HG03571 (cell line): ENCODE results near the gene LRRC36.
"Not testable (repeated sequence)": the region's sequence is repeated elsewhere in the genome, so short reads cannot be mapped to it uniquely, and the experiment has no call there.

Experiments used
- ATAC-seq: cut with Tn5 transposase; IDR thresholded peaks from one replicate; pipeline ENCODE4 v1.9.1; 2021; ENCODE audit not compliant: unreplicated experiment

Gene LRRC36

DNA sequence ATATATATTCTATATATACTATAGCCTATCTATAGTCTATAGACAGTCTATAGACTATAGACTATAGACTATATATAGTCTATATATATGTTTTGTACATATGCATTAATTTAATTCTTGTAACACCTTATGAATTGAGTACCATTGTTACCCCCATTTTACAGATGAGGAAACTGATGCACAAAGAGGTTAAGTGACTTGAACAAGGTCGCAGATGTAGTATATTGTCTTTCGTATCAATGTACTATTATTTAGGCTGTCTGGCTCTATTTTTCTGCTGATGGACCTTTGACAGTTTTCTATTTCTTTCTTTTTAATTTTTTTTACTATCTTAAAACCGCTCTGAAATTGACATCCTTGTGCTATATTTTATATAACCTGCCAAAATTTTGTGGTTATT is 14.6 kb downstream of the LRRC36 start:
- no peak for ATAC-seq

DNA sequence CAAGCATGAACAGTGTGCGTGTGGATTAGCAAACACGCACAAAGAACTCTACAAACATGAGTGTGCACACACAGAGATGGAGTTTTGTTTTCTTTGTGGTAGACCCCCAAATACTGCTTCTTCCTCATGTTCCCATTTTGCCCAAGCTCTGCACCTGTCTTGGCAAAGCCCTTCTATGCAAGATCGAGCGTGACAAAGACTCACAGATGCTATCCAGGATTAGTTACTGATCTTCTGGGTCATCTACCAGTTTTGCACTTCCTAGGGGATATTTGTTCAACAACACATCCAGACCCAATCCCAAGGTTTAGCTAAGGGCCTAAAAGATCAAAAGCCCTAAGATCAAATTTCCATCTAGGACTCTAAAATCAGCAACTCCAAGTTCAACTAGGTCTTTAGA is 16.0 kb downstream of the LRRC36 start:
- no peak for ATAC-seq

DNA sequence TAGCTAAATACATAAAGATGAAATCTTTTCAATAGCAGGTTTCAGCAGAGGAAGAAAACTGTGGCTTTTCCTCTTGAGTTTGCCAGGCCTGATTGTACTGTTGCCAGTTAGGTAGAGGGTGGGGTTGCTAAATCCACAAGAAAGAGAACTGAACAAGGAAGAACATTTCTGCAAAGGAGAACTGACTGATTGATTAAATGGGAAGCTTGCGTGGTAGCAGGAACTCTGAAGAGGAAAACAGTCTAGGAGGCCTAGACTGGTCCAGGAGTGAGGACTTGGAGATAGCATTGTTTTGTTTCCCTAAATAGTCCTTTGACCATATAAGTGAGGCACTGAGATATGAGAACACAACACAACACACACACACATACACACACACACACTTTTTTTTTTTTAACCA is 18.8 kb downstream of the LRRC36 start:
- no peak for ATAC-seq

DNA sequence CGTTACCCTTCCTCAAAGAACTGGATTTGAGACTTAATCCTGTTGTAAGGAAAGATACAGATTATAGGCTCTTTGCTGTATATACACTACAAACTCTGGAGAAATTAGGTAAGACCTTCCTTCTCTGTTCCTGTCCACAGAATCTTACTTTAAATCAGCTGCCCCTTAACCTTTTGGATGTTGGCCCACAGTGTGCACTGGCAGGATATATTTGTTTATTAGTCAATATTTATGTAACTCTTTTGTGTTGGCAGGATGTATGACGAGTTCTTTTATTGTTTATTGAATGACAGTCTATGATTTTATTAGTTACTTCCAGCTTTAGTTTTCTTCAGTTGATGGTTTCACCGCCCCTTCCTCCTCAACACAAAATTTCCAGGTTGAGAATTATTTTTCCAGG is 19.7 kb downstream of the LRRC36 start:
- ATAC-seq = no peak

DNA sequence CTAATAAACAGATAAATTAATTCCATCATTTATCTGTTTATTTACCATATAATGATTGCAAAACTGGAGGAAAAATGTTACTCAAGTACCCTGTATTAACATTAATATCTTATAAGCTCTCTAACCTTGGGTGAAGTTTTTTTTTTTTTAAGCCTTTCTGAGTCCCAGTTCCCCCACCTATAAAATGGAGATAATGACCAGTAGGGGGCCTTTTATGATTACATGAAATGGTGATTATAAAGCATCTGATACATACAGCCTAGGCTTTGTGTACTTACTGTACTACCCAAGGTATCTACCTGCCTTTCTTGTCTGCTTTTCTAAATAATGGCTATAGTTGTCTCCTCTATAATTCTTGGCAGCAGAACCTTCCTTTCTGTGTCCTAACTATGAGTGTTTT is 22.6 kb downstream of the LRRC36 start:
- ATAC-seq = no peak

DNA sequence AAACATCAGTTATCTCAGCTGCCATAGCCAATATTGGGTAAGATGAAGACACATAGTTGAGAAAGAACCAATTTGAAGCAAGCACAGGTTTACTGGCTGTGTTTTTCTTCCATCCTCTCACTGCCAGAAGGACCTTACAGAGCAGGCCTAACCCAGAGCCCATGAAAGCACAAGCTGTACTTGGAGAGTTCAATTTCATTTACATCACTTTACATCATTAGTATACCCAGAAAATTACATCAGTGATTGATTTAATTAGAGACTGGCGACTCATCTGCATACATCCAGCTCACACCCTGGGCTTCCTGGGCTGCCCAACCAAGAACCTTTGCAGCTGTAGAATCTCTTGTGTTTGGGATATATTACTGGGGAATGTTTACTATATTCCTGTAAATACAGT is 23.7 kb downstream of the LRRC36 start:
- ATAC-seq = no peak

DNA sequence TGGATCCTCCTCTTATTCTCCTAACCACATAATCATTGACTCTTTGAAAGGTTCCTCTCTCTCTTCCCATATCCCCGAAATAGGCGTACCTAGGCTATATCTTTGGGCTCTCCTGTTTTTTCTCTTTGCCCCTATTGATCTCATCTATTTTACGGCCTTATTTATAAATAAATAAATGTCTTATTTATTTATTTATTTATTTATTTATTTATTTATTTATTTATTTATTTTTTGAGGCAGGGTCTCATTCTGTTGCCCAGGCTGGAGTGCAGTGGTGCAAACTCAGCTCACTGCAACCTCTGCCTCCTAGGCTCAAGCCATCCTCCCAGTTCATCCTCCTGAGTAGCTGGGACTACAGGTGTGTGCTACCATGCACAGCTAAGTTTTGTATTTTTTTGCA is 25.8 kb downstream of the LRRC36 start:
- not testable (repeated sequence) for ATAC-seq

DNA sequence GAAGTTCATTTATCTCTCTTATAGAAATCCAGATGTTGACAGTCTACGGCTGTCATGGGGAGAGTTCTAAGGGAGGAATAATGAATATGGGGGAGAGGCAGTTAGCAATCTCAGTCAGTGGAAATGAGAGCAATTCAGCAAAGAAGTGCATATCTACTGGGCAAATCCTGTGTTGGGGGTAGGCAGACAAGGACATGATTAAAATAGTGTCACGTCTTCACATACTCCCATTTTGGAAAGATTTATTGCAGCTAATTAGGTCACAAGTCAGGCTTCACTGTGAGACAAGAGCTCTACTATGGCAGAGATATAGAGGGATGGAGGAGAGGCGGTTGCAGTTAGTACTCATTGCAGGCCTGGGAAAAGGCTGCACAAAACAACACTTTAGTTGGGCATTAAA is 29.8 kb downstream of the LRRC36 start:
- no peak for ATAC-seq

DNA sequence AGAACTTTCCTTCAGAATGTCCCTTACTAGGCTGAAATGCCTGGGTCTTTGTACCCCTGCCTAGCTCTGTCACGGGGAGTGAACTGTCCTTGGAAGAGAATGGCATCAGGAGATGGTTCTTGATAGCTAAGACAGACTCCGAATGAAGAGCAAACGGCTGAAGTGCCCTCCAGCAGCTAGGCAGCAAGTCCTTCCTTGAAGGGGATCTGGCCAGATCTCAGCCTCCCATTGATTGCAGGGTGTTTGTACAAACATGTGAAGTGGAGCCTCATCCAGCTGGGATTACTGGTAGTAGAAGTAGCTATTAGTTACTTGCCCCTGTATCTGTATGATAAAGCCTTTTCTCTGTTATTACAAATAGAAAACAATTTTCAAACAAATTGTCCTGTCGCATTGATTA is 30.9 kb downstream of the LRRC36 start:
- ATAC-seq = no peak

DNA sequence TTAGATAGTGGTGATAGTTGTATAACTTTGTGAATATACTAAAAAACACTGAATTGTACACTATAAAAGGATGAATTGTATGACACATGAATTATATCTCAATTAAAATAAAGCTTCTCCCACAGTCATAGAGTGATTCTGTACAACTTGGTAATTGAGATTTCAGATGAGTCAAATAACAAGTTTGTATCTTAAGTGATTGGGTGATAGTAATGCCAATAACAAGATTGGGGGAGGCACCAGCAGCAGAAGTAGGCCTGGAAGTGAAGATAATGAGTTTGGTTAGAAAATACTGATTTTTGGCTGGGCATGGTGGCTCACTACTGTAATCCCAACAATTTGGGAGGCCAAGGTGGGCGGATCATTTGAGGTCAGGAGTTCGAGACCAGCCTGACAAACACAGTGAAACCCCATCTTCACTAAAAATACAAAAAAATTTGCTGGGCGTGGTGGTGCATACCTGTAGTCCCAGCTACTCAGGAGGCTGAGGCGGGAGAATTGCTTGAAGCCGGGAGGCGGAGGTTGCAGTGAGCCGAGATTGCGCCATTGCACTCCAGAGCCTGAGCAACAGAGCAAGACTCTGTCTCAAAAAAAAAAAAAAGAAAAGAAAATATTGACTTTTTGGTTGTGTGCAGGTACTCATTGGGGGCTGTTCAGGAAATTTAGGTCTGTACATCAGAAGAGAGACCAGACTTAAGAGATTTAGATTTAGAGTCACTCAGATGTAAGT is 33.1 kb downstream of the LRRC36 start:
- not testable (repeated sequence) for ATAC-seq

DNA sequence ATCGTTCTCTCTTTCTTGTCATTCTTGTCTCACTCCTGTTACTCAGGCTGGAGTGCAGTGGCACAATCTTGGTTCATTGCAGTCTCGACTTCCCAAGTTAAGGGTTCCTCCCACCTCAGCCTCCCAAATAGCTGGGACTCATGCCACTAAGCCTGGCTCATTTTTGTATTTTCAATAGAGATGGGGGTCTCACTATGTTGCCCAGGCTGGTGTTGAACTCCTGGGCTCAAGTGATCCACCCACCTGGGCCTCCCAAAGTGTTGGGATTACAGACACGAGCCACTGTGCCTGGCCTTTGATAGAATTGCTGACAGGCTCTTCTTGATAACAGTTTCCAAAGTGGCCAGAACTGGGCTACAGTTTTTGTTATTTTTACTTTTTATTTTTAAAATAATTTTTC is 34.4 kb downstream of the LRRC36 start:
- ATAC-seq = no peak

DNA sequence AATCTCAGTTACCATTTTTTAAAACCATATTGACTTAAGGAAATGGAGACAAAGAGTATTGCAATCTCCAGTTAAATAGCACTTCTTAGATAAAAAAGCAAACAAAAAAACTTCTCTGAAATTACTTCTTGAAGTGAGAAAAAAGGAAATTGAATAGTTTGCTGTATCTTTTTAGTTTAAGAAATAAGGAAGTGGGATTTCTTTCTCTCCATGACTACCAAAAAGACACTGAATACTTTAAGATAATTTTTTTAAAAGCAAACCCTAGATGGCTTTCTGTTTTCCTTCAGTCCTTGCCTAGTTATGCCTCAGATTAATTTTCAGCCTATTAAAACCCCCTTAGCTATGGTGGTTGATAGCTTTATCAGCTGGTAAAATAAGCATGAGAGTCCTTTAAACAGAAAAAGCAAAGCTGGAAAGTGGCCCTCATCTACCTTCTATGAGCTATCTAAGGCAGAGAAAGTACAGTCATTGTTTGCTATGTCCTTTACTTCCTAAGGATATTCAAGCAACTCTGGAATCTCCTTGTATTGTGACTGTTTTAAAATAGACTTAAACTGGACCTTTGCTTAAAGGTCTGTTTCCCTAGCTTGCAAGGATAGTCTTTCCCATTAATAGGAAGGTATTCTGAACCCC is 38.1 kb downstream of the LRRC36 start:
- no peak for ATAC-seq

DNA sequence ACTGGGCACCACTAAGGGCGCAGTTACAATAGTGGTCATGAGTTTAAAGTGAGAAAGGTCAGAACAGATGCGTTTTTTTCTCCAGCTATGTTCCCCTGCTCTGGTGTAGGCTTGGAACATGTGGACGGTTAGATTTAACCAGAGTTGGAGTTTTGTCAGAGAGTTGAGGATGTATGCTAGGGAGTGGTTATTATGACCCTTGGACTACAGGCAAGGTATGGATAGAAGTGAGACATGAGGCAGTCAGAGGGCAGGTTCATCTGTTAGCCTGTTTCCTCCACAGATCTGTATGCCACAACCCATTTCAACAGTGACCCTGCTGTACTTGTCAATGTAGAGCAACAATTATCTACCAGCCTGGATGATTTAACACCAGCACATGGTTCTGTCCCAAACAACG is 44.0 kb downstream of the LRRC36 start:
- no peak for ATAC-seq

DNA sequence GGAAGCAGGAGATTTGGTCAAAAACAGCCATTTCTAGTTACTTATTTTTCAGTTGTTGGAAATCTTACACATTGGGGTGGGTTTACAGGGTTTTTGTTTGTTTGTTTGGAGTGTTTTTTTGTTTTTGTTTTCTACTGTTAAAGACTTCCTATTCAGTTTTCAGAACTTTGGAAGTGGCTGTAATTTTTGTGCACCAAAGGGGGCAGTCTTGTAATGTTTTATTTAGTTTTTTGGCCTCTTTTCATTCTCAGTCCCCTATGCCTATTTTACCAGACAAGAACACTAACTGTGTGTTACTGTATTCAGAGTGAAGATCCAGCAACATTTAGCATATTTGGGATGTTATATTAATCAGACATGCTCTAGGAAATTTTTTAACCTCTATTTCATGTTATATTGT is 46.0 kb downstream of the LRRC36 start:
- no peak for ATAC-seq

DNA sequence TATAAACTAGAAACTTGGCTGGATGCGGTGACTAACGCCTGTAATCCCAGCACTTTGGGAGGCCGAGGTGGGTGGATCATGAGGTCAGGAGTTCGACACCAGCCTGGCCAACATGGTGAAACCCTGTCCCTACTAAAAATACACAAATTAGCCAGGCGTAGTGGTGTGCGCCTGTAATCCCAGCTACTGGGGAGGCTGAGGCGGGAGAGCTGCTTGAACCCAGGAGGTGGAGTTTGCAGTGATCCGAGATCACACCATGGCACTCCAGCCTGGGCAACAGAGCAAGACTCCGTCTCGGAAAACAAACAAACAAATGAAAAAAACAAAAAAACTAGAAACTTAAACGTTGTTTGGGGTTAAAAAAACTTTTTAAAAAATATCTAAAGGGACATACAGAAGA is 49.4 kb downstream of the LRRC36 start:
- ATAC-seq = not testable (repeated sequence)

DNA sequence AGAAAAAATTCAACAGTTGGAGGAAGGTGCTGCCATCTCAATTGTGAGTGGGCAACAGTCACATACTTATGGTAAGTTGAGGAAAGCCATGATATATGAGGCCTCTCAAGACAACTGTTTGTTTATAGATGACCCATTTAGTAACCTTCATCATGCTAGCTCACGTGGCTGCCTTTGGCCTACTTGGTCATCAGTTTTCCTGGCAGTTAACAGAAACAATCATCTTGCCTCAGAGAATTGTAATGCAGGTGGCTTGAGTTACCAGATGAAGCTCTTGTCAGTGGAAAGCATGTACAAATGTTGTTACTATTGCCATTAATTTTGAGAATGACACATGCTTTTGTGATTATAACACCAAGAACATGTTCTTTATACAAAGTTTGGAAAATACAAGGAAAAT is 52.0 kb downstream of the LRRC36 start:
- ATAC-seq = no peak

DNA sequence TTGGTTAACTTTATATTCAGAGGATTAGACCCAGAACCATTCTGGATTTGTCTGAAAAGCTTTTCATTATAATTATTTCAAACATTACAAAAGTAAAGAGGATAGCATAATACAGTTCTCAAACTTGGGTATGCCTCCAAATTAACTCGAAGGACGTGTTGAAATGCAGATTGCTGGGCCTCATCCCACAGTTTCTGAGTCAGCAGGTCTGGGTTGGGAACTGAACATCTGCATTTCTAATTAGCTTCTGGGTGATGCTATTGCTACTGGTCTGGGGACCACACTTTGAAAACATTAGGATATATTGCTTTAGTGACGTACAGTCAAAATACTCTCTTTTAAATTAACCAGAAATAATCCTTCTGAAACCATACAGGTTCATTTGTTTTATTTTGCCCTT is 56.7 kb downstream of the LRRC36 start:
- ATAC-seq = no peak

DNA sequence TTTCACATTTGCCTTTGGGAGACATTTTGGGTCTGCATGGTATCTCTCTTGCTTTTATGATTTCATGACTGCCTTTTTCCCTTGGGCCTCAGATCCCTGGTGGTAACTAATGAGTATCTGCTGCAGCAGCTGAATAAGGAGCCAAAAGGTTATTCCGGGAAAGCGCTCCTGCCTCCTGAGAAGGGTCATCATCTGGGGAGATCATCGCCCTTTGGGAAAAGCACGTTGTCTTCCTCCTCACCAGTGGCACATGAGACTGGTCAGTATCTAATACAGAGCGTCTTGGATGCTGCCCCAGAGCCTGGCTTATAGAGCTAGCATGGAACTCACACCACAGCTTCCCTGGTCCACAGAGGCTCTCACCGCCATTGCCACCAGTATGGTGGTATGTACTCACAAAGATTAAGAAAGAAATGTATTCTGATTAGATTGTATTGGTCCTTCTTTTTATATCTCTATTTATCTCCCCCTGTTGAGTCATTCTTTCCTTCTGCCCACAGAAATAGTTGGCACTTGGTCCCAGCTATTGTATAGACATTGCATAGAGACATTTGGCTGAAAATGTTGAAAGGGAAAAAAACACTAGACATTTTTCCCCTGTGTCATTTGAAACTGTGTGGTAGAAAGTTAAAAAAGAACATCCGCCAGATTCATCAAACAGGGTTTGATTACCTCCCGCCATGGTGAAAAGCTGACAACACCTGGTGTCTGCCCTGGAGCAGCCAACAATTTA is 58.3 kb downstream of the LRRC36 start:
- ATAC-seq = no peak

DNA sequence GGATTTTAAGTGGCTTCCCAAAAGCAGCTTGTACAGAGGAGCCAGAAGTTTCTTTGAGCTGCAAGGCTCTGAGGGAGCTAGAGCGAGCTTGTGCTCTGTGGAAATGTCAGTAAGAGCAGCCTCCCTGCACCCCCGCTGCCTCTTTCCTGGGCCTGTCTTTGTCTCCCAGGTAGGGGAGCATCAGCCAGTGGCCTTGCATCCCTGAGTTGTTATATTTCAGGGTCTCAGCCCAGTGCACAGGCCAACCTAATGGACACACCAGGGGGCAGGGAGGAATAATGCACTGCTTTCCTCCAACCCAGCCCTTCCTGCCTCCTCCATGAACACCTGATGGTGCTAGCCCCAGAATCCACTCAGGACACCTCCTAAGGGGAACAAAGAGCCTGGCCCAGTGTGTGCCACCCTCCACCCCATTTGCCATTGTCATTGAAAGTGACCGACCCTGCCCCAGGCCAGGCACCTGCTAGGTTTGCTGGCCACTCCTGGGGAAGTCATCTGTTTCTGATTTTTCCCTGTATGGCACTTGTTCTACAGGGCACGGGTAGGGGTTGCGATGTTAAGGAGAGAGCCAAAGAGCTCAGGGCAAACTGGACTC is 60.3 kb downstream of the LRRC36 start:
- ATAC-seq = no peak

DNA sequence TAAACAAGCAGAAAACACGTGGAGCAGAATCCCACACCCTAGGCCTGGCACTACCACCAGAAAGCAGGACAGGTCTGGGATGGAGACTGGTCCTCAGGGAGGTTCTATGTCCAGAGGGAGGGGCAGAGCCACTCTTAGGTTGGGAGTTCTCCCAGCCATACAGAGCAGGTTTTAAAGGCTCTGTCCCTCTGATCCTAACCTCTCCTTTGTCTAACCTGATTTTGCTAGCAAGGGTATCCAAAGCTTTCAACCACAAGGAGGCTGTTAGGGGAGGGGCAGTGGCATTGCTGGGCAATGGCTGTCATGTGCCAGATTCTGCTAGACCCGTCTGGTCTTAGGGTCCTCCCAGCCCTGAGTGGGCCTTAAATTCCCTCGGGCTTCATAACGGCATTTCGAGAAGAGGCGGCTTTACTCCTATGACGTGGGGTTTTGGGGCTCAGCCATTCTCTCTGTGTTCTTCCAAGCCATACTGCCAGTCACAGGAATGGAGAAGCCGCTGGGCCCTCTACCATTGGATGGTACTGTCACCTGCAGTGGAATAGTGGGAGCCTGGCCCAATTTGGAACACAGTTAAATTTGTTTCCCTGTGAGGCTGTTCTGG is 61.0 kb downstream of the LRRC36 start:
- no peak for ATAC-seq

DNA sequence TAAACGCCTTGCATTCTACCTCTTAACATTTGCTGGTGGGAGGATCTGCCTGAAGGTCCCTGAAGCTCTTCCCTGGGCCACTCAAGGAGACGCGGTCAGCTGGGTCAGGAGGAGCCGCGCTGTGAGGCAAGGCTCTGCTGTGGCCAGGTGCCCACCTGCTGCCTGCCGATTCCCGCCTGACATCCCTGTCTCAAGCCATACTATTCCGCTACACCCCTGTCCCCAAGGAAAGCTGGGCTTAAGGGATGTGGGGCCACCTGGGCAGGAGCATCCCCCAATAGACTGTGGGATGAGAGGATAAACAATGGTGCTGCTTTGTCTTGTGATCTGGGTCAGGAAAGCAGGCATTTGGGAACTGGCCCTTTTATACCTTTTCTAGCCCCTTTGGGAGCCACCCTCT is 61.6 kb downstream of the LRRC36 start:
- no peak for ATAC-seq

DNA sequence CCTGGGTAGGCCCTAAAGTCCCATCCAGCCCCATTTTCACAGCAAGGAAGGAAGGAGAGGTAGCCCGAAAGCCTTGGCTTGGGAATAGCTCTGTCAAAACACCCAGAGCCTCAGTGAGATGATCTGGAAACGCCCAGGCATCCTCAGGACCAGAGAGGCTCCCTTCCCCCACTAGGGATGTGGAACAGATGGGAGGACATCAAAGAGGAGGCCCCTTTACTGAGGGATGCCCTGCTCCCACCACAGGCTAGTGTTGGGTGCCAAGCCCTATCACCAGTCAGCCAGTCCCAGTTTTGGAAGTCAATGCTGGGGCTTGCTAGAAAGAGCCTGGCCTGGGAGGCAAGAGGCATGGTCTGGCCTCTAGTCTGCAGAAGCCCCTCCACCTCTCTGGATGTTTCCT is 62.0 kb downstream of the LRRC36 start:
- no peak for ATAC-seq
